HEK293 (cell line): ENCODE data around the gene SORBS2.

Source experiments
- ATF2 ChIP-seq: fragments of 450-650 bp; formaldehyde crosslinking; IDR thresholded peaks from 2 replicates; pipeline ENCODE4 v1.5.1; 2016; ENCODE audit warnings: missing biosample characterization, missing genetic modification characterization, low read depth
- CTCF ChIP-seq: fragments of 450-650 bp; formaldehyde crosslinking; IDR thresholded peaks from 2 replicates; pipeline ENCODE4 v1.5.1; 2016; ENCODE audit warnings: missing biosample characterization, missing genetic modification characterization
- YY2 ChIP-seq: fragments of 450-650 bp; formaldehyde crosslinking; IDR thresholded peaks from 2 replicates; pipeline ENCODE4 v1.5.1; 2016; ENCODE audit warnings: missing biosample characterization, missing genetic modification characterization
- ZBTB49 ChIP-seq: fragments of 450-650 bp; formaldehyde crosslinking; IDR thresholded peaks from 2 replicates; pipeline ENCODE4 v1.5.1; 2016; ENCODE audit warnings: missing biosample characterization, missing genetic modification characterization, low read depth
- ZNF140 ChIP-seq: fragments of 450-650 bp; formaldehyde crosslinking; IDR thresholded peaks from 2 replicates; pipeline ENCODE4 v1.5.1; 2016; ENCODE audit warnings: missing biosample characterization, missing genetic modification characterization
- ZNF274 ChIP-seq, 2 experiments: fragments of 200-500 bp in 1 of 2; fragments of 450-650 bp in 1 of 2; sonication (Bioruptor generic) in 1 of 2; formaldehyde crosslinking in 1 of 2; IDR thresholded peaks; 2 replicates each; pipeline versions ENCODE4 v1.5.1 to v1.6.1; 2014 to 2016; ENCODE audit warnings: borderline replicate concordance in 1 of 2, inconsistent platforms in 1 of 2, low read length in 1 of 2, missing biosample characterization in 1 of 2, missing genetic modification characterization in 1 of 2
- ZNF426 ChIP-seq: fragments of 450-650 bp; formaldehyde crosslinking; IDR thresholded peaks from 2 replicates; pipeline ENCODE4 v1.5.1; 2017; ENCODE audit warnings: missing biosample characterization, missing genetic modification characterization, mild to moderate bottlenecking, inconsistent platforms, moderate library complexity
- ZNF623 ChIP-seq: fragments of 450-650 bp; formaldehyde crosslinking; IDR thresholded peaks from 2 replicates; pipeline ENCODE4 v1.5.1; 2016; ENCODE audit warnings: missing biosample characterization, missing genetic modification characterization
- ZNF670 ChIP-seq: fragments of 450-650 bp; formaldehyde crosslinking; IDR thresholded peaks from 2 replicates; pipeline ENCODE4 v1.5.1; 2016; ENCODE audit warnings: missing biosample characterization, missing genetic modification characterization, low read depth
- ZNF837 ChIP-seq: fragments of 450-650 bp; formaldehyde crosslinking; IDR thresholded peaks from 2 replicates; pipeline ENCODE4 v1.5.1; 2016; ENCODE audit warnings: missing biosample characterization, missing genetic modification characterization

DNA sequence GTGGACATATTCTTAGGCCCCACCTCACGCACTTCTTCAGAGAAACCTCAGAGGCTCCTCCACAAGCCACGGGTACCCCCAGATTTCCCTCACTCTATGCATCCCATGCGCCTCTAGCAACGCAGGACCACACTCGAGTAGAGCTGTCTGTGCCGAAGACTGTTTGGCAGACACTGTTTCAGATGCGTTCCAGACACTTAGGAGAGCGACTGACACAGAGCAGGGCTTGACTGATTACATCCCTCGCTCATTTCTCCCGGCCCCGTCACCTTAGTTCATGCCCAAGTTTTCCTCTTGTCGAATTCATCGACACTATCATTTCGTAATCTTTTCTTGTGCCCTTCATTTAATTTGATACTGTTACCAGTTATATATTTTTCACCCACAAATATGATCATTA lies 15.0 kb downstream of the SORBS2 start:
- no peak for TF ChIP-seq CTCF
- TF ChIP-seq ZBTB49, result no peak
- TF ChIP-seq YY2 (tag by site-specific recombination), result no peak
- no peak for TF ChIP-seq ZNF623 (tag by site-specific recombination)
- TF ChIP-seq ATF2 (tag by site-specific recombination), result no peak
- TF ChIP-seq ZNF274 (IDR thresholded peaks at IDR 0.05; ENCODE audit: low read length), result no peak
- TF ChIP-seq ZNF274 (tag by site-specific recombination; IDR thresholded peaks at IDR 0.05; ENCODE audit: borderline replicate concordance), result no peak
- TF ChIP-seq ZNF140, result no peak
- no peak for TF ChIP-seq ZNF670
- TF ChIP-seq ZNF837 (tag by site-specific recombination), result no peak
- TF ChIP-seq ZNF426, result no peak
